Colonic mucosa (tissue), 4 donors: ENCODE data around the gene C19orf73. TPM values are rescaled to one million over a fixed set of nuclear protein-coding genes. Genes with fewer than 3 reads are reported as not detected.

Experiments used
- DNase-seq: peaks from one replicate; pipeline ENCODE4 v3.0.0-alpha.2; 2020
- H3K27ac ChIP-seq: fragments of 200-600 bp; one replicate; pipeline ENCODE4 v1.8.0; 2021
- H3K27me3 ChIP-seq: fragments of 200-600 bp; one replicate; pipeline ENCODE4 v1.8.0; 2021
- H3K36me3 ChIP-seq: fragments of 200-600 bp; one replicate; pipeline ENCODE4 v1.8.0; 2021
- H3K4me1 ChIP-seq: fragments of 200-600 bp; one replicate; pipeline ENCODE4 v1.8.0; 2021; ENCODE audit warnings: mild to moderate bottlenecking
- H3K4me3 ChIP-seq: fragments of 200-600 bp; one replicate; pipeline ENCODE4 v1.8.0; 2021
- H3K9ac ChIP-seq, 2 donors: one replicate each; pipeline ENCODE4 v1.7.0; 2013; ENCODE audit warnings: control low read depth in 2 of 2, low read depth in 2 of 2, low read length in 2 of 2
- H3K9me3 ChIP-seq: fragments of 200-600 bp; one replicate; pipeline ENCODE4 v1.8.0; 2021
- CTCF ChIP-seq: fragments of 200-600 bp; IDR thresholded peaks from one replicate; pipeline ENCODE4 v1.8.0; 2022; ENCODE audit warnings: antibody characterized with exemption, mild to moderate bottlenecking
- intact Hi-C: fragments of 100-400 bp; cut with DNase I; formaldehyde crosslinking; loops from one replicate; pipeline ENCODE4 v1.14.1; 2022
- total RNA-seq, 2 donors: library from RNA; stranded (reverse); fragmentation: NEBNext Ultra II Directional in 1 of 2; extraction: Animal tissue kit (Norgen Biotek cat#: 25700) in 1 of 2; gene quantifications; one replicate each; pipeline ENCODE4 v1.2.1, GENCODE V29; 2021
- donor health status: healthy.
- donor health status: DM: no; HTN: no; CAD: no.
- donor health status: DM: no; HTN: no; CAD: no.

Gene C19orf73
- total RNA-seq, 2 donors from 2014 or later = 3.5 to 4.8 TPM

DNA sequence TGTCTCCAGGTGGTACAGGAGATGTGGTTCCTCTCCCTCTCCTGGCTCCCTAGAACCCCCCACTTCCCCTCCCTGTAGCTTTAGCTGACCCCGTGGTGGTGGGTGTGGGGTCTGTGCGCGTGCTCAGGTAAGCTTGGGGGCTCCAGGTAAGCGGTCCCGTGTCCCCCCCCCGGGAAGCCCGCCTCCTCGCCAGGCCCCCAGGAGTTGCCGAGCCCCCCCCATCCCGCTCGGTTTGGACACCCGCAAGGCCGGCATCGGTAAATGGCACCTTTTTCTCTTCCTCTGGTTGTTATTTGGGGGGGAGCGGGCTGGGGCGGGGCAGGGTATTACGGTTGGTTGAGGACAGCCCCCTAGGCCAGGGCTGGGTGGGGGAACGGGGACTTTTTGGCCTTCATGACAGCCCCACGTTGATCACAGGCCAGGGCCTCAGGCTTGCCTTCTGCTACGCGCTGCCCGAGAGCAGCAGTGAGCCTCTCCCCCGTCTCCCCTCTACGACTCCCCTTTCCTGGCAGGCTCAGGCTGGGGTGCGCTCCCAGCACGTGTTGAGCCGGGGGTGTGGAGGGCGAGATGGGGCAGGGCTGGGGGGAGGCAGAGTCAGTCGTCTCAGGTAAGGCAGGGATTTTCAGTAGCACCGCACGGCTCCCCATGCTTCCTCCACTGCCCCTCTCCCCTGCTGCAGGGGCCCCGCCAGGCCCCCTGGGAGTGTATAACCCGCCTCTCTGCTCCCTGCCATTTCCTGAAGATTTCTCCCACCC, 15.4 kb downstream of the C19orf73 start:
- no peak overlapping the region for H3K4me3 ChIP-seq
- TF ChIP-seq CTCF = no peak
- no peak overlapping the region for H3K27ac ChIP-seq
- no peaks in the 10 kb centered on the region for H3K4me1 ChIP-seq
- DNase-seq = no peak
- H3K9ac ChIP-seq = no peak overlapping the region
- peaks cover 44% of the 10 kb centered on the region for H3K36me3 ChIP-seq
- no peaks in the 10 kb centered on the region for H3K27me3 ChIP-seq
- H3K9me3 ChIP-seq = no peaks in the 10 kb centered on the region
- intact Hi-C loops = no loop called here

DNA sequence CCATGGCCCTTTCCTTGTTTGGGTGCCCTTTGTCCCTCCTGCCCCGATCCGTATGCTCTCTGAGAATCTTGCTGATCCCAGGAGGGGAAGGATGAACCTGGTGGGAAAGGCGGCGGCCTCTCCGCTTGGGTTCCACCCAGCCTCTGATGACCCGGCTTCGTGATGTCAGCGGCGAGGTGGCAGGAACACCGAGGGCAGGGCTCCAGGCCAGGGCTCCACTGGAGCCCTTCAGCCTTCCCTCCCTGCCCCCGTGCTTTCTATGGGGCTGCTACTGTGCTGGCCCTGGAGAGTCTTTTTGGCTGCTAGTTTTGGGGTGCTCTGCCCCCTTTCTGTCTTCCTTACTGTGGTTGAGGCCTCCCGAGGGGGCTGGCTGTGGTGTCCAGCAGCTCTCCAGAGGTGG, 16.6 kb downstream of the C19orf73 start:
- no peak for TF ChIP-seq CTCF
- H3K36me3 ChIP-seq = peaks cover 33% of the 10 kb centered on the region

DNA sequence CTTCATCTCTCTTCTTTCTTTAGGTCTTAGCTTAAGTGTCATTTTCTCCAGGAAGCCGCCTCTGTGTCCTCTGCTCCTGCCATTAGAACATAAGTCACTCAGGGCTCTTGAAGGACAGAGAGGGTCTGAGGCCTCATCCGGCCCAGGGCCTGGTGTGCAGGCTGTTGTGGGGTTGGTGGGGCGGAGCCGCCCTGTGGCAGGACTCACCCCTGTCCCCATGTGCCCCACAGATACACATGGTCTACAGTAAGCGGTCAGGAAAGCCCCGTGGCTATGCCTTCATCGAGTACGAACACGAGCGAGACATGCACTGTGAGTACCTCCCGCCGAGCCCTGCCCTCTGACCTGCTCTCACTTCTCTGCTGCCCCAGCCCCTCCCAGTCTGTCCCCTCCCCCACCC, 17.8 kb downstream of the C19orf73 start:
- no peak overlapping the region for H3K4me3 ChIP-seq
- DNase-seq = no peak
- H3K27ac ChIP-seq = no peak overlapping the region
- no peaks in the 10 kb centered on the region for H3K27me3 ChIP-seq
- no peak for TF ChIP-seq CTCF
- H3K9me3 ChIP-seq = no peaks in the 10 kb centered on the region
- peaks cover 29% of the 10 kb centered on the region for H3K36me3 ChIP-seq
- intact Hi-C loops = no loop called here
- no peaks in the 10 kb centered on the region for H3K4me1 ChIP-seq
- H3K9ac ChIP-seq = no peak overlapping the region

More for the DNA sequence above, 16.6 kb downstream of the C19orf73 start:
- H3K4me3 ChIP-seq = no peak overlapping the region
- intact Hi-C loops = no loop called here
- no peak for DNase-seq
- no peaks in the 10 kb centered on the region for H3K9me3 ChIP-seq
- no peak overlapping the region for H3K9ac ChIP-seq
- H3K27ac ChIP-seq = no peak overlapping the region
- no peaks in the 10 kb centered on the region for H3K27me3 ChIP-seq
- no peaks in the 10 kb centered on the region for H3K4me1 ChIP-seq

DNA sequence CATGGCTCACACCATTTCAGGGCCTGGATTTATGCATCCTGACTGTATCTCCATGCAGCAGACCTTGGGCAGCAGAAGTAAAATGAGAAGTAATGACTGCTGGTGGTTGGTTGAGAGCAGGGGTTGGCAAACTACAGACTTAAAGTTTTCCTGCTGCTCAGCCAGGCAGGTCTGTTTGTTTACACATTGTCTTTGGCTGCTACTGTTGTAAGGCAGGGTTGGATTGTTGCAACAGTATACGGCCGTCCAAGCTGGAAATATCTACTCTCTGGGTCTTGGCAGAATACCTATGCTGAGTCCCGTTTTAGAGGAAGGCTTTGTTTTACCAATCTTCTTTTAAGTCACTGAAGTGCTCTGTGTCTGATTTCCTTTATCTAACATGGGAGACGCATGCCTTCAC, 20.1 kb downstream of the C19orf73 start:
- intact Hi-C loops = loop anchor here (5.0 kb wide), 2 partner anchors 49 to 109 kb away; no protein-coding TSS in a partner anchor
- Histone ChIP-seq H3K4me3 (no peak overlapping the region), H3K9me3 (no peaks in the 10 kb centered on the region), H3K36me3 (peaks cover 29% of the 10 kb centered on the region), H3K9ac (no peak overlapping the region), H3K27me3 (no peaks in the 10 kb centered on the region), H3K27ac (no peak overlapping the region), H3K4me1 (no peaks in the 10 kb centered on the region)
- DNase-seq = no peak
- no peak for TF ChIP-seq CTCF

DNA sequence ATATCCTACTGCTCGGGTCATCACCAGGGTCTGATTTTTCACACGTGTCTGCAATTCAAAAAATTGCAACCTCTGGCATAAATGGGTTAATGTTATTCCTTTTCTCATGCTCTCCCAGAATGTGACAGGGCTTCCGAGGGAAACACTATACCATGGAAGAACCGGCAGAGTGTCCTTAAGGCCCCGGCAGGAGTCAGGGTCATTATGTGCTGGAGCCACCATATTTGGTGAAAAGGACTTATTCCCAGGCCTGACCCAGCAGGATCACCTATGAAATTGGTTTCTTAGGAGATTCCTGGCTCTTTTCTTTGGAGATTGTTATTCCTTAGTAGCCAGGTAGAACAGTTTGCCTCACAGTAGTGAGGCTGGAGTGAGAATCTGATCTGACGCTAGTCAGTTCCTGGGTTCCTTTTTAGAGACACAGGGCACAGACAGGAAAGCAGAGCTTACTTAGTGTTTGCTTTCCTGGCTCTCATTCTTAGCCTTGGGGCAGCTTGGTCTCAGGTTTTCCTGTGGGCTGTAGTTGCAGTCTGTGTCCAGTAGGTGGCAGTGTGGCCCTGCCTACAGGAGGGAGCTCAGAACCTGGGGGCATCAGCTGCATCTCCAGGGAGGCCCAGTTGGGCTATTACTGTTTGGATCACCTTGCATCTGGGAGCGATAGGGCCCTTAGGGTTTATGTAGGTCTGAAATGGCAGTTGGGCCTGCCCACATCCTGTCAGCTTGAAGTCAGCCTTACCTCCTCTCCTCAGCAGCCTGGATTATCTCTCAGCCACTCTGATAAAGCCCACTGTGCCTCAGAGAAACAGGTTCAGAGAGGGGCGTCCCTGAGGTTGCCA, 21.3 kb downstream of the C19orf73 start:
- no peak overlapping the region for H3K9ac ChIP-seq
- H3K4me3 ChIP-seq = no peak overlapping the region
- peak; percentile 99 for TF ChIP-seq CTCF
- H3K27me3 ChIP-seq = no peaks in the 10 kb centered on the region
- intact Hi-C loops = loop anchor here (5.0 kb wide), 2 partner anchors 50 to 110 kb away; no protein-coding TSS in a partner anchor
- peaks cover 26% of the 10 kb centered on the region for H3K36me3 ChIP-seq
- no peak overlapping the region for H3K27ac ChIP-seq
- peak; percentile 76 for DNase-seq
- H3K9me3 ChIP-seq = no peaks in the 10 kb centered on the region
- H3K4me1 ChIP-seq = no peaks in the 10 kb centered on the region
